ENCODE data around the gene RALGPS1.

Gene RALGPS1

DNA sequence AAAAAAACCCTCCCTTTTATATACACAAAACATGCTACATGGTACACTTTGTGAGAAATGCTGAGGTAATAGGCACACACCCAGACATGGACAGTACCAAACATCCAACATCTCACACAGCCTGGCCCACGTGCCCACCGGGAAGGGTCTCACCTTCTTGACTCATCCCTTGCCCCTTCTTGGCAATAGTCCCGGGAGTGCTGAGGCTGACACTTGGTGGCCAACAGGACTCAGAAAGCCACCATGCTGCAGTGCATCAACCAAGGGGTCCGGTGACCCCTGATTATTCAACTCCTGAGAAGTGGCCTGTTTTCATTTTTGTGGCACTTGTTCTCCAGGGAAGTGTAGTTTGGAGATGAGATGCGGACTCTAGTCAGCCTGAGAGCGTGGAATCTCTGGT, 172.8 kb downstream of the RALGPS1 start:
- H3K9me3 ChIP-seq = no peaks in the 10 kb centered on the region
- no peak overlapping the region for H3K27ac ChIP-seq
- no peaks in the 10 kb centered on the region for H3K36me3 ChIP-seq
- TF ChIP-seq, protein P1, sequence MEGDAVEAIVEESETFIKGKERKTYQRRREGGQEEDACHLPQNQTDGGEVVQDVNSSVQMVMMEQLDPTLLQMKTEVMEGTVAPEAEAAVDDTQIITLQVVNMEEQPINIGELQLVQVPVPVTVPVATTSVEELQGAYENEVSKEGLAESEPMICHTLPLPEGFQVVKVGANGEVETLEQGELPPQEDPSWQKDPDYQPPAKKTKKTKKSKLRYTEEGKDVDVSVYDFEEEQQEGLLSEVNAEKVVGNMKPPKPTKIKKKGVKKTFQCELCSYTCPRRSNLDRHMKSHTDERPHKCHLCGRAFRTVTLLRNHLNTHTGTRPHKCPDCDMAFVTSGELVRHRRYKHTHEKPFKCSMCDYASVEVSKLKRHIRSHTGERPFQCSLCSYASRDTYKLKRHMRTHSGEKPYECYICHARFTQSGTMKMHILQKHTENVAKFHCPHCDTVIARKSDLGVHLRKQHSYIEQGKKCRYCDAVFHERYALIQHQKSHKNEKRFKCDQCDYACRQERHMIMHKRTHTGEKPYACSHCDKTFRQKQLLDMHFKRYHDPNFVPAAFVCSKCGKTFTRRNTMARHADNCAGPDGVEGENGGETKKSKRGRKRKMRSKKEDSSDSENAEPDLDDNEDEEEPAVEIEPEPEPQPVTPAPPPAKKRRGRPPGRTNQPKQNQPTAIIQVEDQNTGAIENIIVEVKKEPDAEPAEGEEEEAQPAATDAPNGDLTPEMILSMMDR (IDR thresholded peaks at IDR 0.05) = no peak
- H3K4me3 ChIP-seq (ENCODE audit: low read depth in 1 of 2, low read length in 1 of 2) = no peak overlapping the region
- no peaks in the 10 kb centered on the region for H3K27me3 ChIP-seq
- no peaks in the 10 kb centered on the region for H3K4me1 ChIP-seq (ENCODE audit: control insufficient read depth in 1 of 2, insufficient read depth in 1 of 2, low read depth in 1 of 2, low read length in 1 of 2)

DNA sequence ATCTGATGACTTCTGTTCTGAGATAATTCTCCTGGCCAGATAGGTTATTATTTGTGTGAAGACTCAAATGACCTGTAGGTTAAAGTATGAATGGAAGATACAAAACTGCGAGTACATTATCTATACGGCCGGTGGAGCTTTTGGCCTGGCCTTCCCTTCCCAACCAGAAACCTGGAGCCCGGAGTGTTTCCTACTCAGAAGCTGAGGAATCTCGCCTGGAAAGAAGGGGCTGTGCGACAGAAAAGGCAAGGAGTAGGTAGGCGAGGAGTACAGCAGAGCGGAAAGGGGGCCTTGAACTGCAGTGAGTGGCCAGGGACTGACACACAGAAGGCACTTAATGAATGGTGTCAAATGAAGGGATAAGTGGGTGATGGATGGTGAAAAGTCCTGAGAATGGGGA, 173.3 kb downstream of the RALGPS1 start:
- Histone ChIP-seq H3K4me3 (ENCODE audit: low read depth in 1 of 2, low read length in 1 of 2) (no peak overlapping the region), H3K4me1 (ENCODE audit: control insufficient read depth in 1 of 2, insufficient read depth in 1 of 2, low read depth in 1 of 2, low read length in 1 of 2) (no peaks in the 10 kb centered on the region), H3K27me3 (no peaks in the 10 kb centered on the region), H3K9me3 (no peaks in the 10 kb centered on the region), H3K36me3 (no peaks in the 10 kb centered on the region), H3K27ac (no peak overlapping the region)
- TF ChIP-seq, protein P1 (IDR thresholded peaks at IDR 0.05) = no peak

DNA sequence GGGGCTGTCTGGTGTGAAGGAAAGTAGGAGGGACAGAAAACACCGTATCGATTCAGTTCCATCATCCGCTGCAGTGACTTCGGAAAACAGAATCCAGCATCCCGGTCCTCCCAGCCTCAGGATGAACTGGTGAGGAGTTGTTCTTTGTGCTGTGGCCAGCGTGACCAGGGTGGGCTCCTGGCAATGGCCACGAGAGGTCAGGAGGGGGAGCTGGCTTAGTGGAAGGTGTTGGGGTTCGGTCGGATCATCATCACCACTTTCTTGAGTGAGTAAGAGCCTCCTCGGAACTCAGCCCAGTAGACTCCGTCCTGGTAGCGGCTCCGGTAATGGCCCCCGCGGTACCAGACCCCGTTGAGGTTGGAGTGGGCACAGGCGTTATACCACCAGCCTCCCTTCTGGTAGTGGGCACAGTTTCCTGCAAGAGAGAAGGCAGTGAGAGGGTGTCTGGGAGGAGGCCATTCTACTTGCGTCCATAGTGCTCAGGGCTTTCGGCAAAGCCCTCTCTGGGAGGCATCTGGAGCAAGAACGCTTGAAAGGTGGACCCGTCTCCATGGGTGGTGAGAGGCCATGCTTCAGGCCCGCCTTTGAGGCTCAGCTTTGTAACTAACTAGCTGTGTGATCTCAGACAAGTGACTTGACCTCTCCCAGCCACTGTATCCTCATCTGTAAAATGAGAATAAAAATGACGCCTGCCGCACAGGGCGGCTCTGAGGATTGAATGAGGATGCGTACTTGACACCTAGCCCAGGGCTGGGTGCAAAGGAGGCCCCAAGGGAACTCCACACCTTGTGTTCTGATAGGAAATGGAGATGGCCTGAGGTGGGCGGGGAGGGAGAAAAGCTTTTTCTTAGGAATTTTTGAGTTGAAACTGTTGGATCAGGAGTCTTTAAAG, 174.4 kb downstream of the RALGPS1 start:
- Histone ChIP-seq H3K4me3 (ENCODE audit: low read depth in 1 of 2, low read length in 1 of 2) (no peak overlapping the region), H3K4me1 (ENCODE audit: control insufficient read depth in 1 of 2, insufficient read depth in 1 of 2, low read depth in 1 of 2, low read length in 1 of 2) (no peaks in the 10 kb centered on the region), H3K9me3 (no peaks in the 10 kb centered on the region), H3K27me3 (no peaks in the 10 kb centered on the region), H3K36me3 (no peaks in the 10 kb centered on the region), H3K27ac (no peak overlapping the region)
- TF ChIP-seq, protein P1 (IDR thresholded peaks at IDR 0.05) = no peak

DNA sequence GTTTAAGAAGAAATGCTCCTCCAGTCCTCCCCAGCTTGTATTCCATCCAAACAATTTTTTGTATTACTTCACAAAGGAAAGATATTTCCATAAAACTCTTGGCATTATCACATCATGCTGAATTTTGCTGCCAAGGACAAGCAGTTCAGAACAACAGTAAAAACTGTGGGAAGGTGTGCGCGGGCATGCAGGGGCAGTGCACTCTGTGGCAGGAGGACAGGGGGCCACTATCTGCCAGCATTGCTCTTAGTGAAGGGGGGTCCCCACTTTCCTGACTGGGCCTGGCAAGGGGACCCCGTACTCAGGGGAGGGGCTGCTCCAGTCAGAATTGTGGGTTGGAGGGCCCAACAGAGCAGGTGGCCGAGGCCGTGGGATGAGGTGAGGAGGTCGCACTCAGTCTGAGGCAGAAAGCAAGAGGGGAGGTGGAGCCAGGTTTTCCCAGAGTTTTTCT, 175.1 kb downstream of the RALGPS1 start:
- Histone ChIP-seq H3K4me3 (ENCODE audit: low read depth in 1 of 2, low read length in 1 of 2) (no peak overlapping the region), H3K9me3 (no peaks in the 10 kb centered on the region), H3K27me3 (no peaks in the 10 kb centered on the region), H3K4me1 (ENCODE audit: control insufficient read depth in 1 of 2, insufficient read depth in 1 of 2, low read depth in 1 of 2, low read length in 1 of 2) (no peaks in the 10 kb centered on the region), H3K36me3 (no peaks in the 10 kb centered on the region), H3K27ac (no peak overlapping the region)
- TF ChIP-seq, protein P1 (IDR thresholded peaks at IDR 0.05) = no peak

DNA sequence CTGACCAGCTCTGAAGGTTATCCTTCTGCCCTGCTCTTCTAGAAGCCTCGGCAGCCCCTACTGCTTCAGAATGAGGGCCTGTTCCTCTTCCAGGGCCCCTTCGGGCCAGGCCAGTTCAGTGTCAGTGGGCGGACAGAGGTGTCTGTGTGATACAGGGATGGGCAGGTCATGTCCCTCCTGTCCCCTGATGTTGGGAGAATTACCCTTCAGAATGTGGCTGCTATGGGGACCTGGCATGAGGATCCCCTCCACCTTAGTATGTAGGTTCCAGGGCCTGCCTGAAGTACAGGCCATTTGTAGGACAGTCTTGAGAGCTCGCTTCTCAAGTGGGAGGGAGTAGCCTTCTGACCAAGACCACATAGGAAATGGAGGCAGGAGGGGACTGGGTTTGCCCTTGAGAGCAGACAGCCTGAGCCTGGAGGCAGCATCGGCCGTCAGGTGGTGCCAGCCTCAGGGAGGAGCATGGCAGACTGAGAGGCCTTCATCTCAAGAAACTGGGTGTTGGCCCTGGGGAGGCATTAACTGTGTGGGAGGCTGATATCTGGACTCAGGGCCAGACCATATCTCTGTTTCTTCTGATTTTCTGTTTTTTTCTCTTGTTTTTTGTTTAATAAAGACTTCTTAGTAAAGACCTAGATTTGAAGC, 175.9 kb downstream of the RALGPS1 start:
- TF ChIP-seq, protein P1 (IDR thresholded peaks at IDR 0.05) = no peak
- no peaks in the 10 kb centered on the region for H3K9me3 ChIP-seq
- H3K4me3 ChIP-seq (ENCODE audit: low read depth in 1 of 2, low read length in 1 of 2) = no peak overlapping the region
- no peak overlapping the region for H3K27ac ChIP-seq
- no peaks in the 10 kb centered on the region for H3K27me3 ChIP-seq
- no peaks in the 10 kb centered on the region for H3K4me1 ChIP-seq (ENCODE audit: control insufficient read depth in 1 of 2, insufficient read depth in 1 of 2, low read depth in 1 of 2, low read length in 1 of 2)
- no peaks in the 10 kb centered on the region for H3K36me3 ChIP-seq
